ENCODE measurements around the gene USP4.

Gene USP4

DNA sequence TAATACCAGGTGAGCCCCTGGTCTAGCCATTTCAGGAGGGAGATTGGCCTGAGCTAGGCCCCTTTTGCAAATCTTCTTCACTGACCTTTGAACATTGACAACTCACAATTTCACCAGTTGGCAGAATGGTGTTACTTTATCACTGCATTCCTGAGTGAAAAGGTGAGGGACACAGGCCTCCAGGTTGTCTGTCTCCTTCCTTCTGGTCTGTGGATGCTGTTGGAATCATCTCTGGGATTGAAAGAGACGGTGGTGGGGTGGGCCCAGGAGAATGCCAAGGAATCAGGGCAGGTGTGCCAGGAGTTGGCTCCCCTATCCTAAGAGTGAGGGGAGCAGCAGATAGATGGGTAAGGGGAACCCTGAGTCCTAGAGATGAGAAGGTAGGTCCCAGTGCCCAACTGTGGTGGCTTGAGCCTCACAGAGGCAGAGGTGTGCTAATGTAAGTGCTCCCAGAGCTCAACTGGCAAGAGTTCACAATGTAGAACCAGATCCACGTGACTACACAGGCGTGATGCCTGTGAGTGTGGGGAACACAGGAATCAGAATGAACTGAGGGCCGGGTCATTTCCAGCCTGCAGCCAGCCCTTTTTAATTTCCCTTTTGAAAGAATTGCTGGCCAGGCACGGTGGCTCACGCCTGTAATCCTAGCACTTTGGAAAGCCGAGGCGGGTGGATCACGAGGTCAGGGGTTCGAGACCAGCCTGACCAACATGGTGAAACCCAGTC, 74.0 kb downstream of the USP4 start:
- TF ChIP-seq, protein P1, sequence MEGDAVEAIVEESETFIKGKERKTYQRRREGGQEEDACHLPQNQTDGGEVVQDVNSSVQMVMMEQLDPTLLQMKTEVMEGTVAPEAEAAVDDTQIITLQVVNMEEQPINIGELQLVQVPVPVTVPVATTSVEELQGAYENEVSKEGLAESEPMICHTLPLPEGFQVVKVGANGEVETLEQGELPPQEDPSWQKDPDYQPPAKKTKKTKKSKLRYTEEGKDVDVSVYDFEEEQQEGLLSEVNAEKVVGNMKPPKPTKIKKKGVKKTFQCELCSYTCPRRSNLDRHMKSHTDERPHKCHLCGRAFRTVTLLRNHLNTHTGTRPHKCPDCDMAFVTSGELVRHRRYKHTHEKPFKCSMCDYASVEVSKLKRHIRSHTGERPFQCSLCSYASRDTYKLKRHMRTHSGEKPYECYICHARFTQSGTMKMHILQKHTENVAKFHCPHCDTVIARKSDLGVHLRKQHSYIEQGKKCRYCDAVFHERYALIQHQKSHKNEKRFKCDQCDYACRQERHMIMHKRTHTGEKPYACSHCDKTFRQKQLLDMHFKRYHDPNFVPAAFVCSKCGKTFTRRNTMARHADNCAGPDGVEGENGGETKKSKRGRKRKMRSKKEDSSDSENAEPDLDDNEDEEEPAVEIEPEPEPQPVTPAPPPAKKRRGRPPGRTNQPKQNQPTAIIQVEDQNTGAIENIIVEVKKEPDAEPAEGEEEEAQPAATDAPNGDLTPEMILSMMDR (IDR thresholded peaks at IDR 0.05; ENCODE audit: low read length, missing control alignments) = no peak
- no peak for DNase-seq (ENCODE audit: low read depth)
- H3K4me3 ChIP-seq (replicated peaks; ENCODE audit: low read depth, low read length) = no peak overlapping the region

DNA sequence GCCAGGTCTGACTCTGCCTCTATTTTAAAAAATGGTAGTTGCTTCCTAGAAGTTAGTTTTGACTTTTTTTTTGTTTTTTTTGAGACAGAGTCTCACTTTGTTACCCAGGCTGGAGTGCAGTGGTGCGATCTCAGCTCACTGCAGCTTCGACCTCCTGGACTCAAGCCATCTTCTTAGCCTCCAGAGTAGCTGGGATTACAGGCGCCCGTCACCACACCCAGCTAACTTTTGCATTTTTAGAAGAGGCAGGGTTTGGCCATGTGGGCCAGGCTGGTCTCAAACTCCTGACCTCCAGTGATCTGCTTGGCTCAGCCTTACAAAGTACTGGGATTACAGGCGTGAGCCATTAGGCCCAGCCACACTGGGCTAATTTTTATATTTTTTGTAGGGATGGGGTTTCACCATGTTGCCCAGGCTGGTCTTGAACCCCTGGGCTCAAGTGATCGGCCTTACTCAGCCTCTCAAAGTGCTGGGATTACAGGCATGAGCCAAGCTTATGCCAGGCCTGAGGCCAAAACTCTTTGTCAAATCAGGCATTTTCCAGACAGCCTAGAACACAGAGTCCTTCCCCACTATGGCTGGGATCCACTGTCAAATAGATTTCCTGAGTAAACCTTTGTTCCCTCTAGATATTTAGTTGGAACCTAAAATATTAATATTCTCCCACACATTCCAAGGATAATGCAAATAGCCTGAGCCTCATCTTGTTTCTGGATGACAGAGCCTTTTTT, 76.5 kb downstream of the USP4 start:
- no peak overlapping the region for H3K4me3 ChIP-seq (replicated peaks; ENCODE audit: low read depth, low read length)
- peak; percentile 40 for DNase-seq (ENCODE audit: low read depth)
- TF ChIP-seq, protein P1 (IDR thresholded peaks at IDR 0.05; ENCODE audit: low read length, missing control alignments) = no peak

DNA sequence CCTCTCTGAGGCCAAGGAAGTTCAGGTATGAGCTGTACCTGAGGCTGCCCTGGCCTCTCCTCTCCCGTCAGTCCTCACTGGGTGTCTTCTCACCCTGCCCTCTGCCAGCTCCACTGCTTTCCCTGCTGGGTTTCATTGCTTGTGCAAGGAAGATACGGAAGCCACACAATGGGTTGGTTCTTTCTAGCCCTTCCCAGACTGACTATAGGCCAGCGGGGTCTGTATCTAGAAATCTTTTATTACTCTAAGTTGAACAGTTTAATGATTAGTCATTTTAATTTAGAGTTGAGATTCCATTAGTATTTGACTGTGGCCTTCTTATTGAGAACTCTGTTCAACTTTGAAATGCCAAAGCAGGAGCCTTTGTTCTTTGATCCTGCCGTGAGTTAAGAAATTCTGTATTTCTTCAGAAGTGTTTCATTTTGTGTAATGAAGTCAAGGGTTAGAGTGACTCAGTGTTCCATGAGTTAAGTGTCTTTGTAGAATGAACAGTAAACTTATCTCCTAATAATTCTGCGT, 79.0 kb downstream of the USP4 start:
- TF ChIP-seq, protein P1 (IDR thresholded peaks at IDR 0.05; ENCODE audit: low read length, missing control alignments) = no peak

DNA sequence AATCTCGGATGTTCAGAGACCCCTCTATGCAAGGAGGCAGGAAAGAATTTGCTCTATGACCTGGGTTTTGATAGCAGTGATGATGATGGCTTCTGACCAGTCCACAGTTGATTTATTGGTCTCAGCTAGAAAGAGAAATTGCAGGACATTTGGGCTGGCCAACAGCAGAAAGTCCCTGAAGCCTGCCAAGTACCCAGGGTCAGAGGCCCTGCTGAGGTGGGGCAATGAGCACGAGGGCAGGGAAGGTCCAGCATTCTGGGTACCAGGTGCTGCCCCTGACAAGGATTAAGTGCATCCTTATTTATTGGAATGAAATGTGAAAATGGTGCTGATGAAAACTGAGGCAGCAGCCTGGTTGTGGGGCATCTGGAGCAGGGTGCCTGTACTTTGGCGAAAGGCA, 82.7 kb downstream of the USP4 start:
- no peak overlapping the region for H3K4me3 ChIP-seq (replicated peaks; ENCODE audit: low read depth, low read length)
- TF ChIP-seq, protein P1 (IDR thresholded peaks at IDR 0.05; ENCODE audit: low read length, missing control alignments) = no peak
- DNase-seq (ENCODE audit: low read depth) = no peak

More for the DNA sequence above, 79.0 kb downstream of the USP4 start:
- DNase-seq (ENCODE audit: low read depth) = no peak
- H3K4me3 ChIP-seq (replicated peaks; ENCODE audit: low read depth, low read length) = no peak overlapping the region

DNA sequence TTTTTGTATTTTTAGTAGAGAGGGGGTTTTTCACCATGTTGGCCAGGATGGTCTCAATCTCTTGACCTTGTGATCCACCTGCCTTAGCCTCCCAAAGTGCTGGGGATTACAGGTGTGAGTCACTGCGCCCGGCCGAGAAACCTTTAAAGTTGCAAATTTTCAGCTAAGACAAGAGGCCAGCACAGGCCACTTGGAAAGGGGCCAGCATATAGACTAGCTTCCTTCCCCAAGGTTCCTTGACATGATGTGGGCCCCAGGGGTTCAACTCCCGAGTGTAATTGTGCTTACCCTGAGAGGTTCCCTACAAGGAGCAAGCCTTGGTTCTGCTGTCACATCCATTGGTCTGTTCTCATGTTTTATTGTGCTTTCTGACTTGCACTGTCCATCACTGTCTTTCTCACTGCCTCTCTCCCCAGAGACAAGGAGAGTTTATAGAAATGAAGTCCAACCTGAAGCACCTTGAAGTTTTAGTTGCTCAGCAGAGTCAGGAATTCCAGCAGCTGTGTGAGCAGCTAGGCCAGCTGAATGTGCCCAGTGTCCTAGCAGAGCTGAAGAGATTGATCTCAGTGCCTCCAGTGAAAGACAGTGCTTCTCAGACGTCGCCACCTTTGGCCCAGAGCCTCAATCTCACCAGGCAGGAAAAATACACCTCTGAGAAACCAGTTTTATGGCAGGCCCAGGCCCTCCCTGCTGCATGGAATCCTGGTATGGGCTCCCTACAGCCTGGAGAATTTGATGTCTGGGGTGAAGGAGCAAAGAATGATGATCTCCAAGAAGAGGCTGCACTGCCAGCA, 83.9 kb downstream of the USP4 start:
- TF ChIP-seq, protein P1 (IDR thresholded peaks at IDR 0.05; ENCODE audit: low read length, missing control alignments) = no peak
- H3K4me3 ChIP-seq (replicated peaks; ENCODE audit: low read depth, low read length) = no peak overlapping the region
- DNase-seq (ENCODE audit: low read depth) = no peak

DNA sequence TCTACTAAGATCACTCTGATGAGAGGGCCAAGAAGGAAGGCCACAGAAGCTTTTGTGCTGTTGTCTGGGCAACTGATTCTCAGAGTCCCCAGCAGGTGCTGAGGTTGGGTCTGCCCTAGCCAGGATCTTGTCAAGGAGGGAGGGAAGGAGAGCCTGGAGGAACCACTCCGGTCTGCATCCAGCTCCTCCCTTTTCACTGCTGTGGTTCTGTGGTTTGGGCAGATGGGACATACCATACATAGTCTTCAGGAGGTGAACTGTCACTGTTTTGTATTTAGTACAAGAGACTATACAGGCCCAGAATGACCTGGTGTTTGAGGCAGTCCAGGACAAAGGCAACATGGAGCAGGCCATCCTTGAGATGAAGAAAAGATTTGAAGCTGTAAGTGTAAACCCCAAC, 84.7 kb downstream of the USP4 start:
- no peak for DNase-seq (ENCODE audit: low read depth)
- no peak overlapping the region for H3K4me3 ChIP-seq (replicated peaks; ENCODE audit: low read depth, low read length)
- TF ChIP-seq, protein P1 (IDR thresholded peaks at IDR 0.05; ENCODE audit: low read length, missing control alignments) = no peak

Measured in fibroblast of pulmonary artery (primary cell).